GM12878 (cell line): ENCODE data around the gene ASB8. TPM values are rescaled to one million over a fixed set of nuclear protein-coding genes. Genes with fewer than 3 reads are reported as not detected.
A peak's percentile ranks its signal among the peaks of the same experiment; 100 is the strongest.

ENCODE experiments used
- EGR1 ChIP-seq, 2 experiments: IDR thresholded peaks; 1 replicate in 1 of 2; 2 replicates in 1 of 2; pipeline ENCODE4 v1.6.1; 2011 to 2012; ENCODE audit warnings: low read depth in 2 of 2, low read length in 2 of 2, borderline replicate concordance in 1 of 2, mild to moderate bottlenecking in 1 of 2, moderate library complexity in 1 of 2
- HDAC6 ChIP-seq: fragments of 200-600 bp; sonication (generic); IDR thresholded peaks from one replicate; pipeline ENCODE4 v1.8.0; 2017; ENCODE audit warnings: antibody characterized with exemption; ENCODE audit not compliant: unreplicated experiment
- NFYA ChIP-seq: IDR thresholded peaks from 2 replicates; pipeline ENCODE4 v1.6.1; 2011; ENCODE audit warnings: low read depth, mild to moderate bottlenecking, low read length, improper control_type of control experiment, borderline replicate concordance
- POLR2AphosphoS2 ChIP-seq: IDR thresholded peaks from 2 replicates; pipeline ENCODE4 v1.6.1; 2011; ENCODE audit warnings: low read depth, mild to moderate bottlenecking, low read length, improper control_type of control experiment, moderate library complexity
- RB1 ChIP-seq: fragments of 450-650 bp; formaldehyde crosslinking; IDR thresholded peaks from 2 replicates; pipeline ENCODE4 v1.6.1; 2017; ENCODE audit warnings: mild to moderate bottlenecking, borderline replicate concordance
- TARDBP ChIP-seq: IDR thresholded peaks from 2 replicates; pipeline ENCODE4 v1.6.1; 2016; ENCODE audit warnings: borderline replicate concordance
- YY1 ChIP-seq: IDR thresholded peaks from 2 replicates; pipeline ENCODE4 v1.6.1; 2011; ENCODE audit warnings: low read depth, mild to moderate bottlenecking, low read length
- polyA plus RNA-seq, 11 experiments: library from polyadenylated mRNA; depleted of rRNA in 4 of 11; unstranded in 6 of 11; stranded (reverse) in 5 of 11; fragments of >200 nt; fragmentation: Nextera tagmentation in 4 of 11; fragmentation: Illumina TruSeq in 1 of 11; extraction: Ambion mirVana in 4 of 11; extraction: Trizol in 1 of 11; gene quantifications; 1 replicate in 1 of 11; 2 replicates in 10 of 11; pipeline versions ENCODE4 v1.2.1 to v1.2.3, GENCODE V29; 2011 to 2016; ENCODE audit warnings: inconsistent platforms in 2 of 11, missing spikeins in 2 of 11, low read depth in 1 of 11
- total RNA-seq, 4 experiments: library from RNA; depleted of rRNA in 3 of 4; stranded (reverse); fragments of >200 nt in 3 of 4; fragmentation: Illumina TruSeq in 1 of 4; extraction: Trizol in 1 of 4; gene quantifications; 2 replicates each; pipeline versions ENCODE4 v1.2.1 to v1.2.3, GENCODE V29; 2013 to 2021
- TF ChIP-seq, protein P1 (sequence below): IDR thresholded peaks from 2 replicates; pipeline ENCODE4 v1.6.1; 2011; ENCODE audit warnings: borderline replicate concordance, low read depth, mild to moderate bottlenecking, moderate library complexity, mixed read lengths, low read length; ENCODE audit not compliant: insufficient read depth; ENCODE audit errors: extremely low read length
- TF ChIP-seq, protein P2 (sequence below): fragments of 450-650 bp; IDR thresholded peaks from 2 replicates; pipeline ENCODE4 v1.6.1; 2017; ENCODE audit warnings: mild to moderate bottlenecking, moderate library complexity
- TF ChIP-seq, protein P3 (sequence below): IDR thresholded peaks from 2 replicates; pipeline ENCODE4 v1.6.1; 2012; ENCODE audit warnings: improper control_type of control experiment, low read depth, low read length; ENCODE audit not compliant: insufficient replicate concordance
- TF ChIP-seq, protein P4 (sequence below): fragments of 450-650 bp; IDR thresholded peaks from 2 replicates; pipeline ENCODE4 v1.6.1; 2014; ENCODE audit warnings: mild to moderate bottlenecking
- TF ChIP-seq, protein P5 (sequence below): IDR thresholded peaks from 2 replicates; pipeline ENCODE4 v1.6.1; 2011; ENCODE audit warnings: mild to moderate bottlenecking, low read depth, low read length, moderate library complexity; ENCODE audit not compliant: insufficient replicate concordance
- TF ChIP-seq, protein P6 (sequence below): fragments of 450-650 bp; IDR thresholded peaks from 2 replicates; pipeline ENCODE4 v1.6.1; 2017; ENCODE audit warnings: low read depth, mild to moderate bottlenecking, moderate library complexity

The ASB8 gene
- total and polyA plus RNA-seq, 10 of the 15 experiments (the other 5 are each of a cell fraction or from before 2014, with no cell fraction given): 23.7 to 48.0 (median 29.1) TPM

DNA sequence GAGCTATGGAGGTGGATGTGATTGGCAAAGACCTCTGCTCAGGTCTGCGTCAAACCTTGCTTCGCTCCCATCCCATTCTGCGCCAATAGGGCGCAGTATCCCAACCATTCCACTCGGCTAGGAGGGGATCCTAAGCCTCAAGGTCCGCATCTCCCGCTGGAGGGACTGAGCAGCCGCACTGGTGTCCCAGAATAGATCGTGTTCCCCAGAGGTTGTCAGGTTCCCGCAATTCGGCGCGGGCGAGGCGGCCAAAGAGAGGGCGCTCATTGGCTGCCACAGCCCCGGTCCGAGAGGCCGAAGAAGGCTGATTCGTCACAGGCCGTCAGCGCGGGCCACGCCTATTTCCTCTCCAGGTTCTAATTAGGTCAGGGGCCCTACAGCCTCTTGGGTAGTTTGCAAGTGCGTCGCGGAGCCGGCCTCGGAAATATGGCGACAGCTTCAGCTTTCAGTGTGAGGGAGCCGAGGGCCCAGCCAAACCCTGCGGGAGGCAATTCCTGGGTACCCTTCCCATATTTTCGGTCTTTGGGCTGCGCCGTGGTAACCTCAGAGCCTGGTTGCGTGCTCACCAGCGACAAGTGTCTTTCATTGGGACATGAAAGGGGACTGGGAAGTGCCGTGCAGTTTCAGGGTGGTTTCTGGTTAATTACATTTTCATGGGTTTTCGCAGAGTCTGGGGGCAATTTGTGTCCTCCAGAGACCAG lies 40.8 kb upstream of the ASB8 start (continued):
- TF ChIP-seq, protein P1, sequence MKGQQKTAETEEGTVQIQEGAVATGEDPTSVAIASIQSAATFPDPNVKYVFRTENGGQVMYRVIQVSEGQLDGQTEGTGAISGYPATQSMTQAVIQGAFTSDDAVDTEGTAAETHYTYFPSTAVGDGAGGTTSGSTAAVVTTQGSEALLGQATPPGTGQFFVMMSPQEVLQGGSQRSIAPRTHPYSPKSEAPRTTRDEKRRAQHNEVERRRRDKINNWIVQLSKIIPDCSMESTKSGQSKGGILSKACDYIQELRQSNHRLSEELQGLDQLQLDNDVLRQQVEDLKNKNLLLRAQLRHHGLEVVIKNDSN: no peak
- TF ChIP-seq YY1 (peak; percentile 94), POLR2AphosphoS2 (peak; percentile 92), RB1 (peak; percentile 18), HDAC6 (no peak), EGR1 (IDR thresholded peaks at IDR 0.05; ENCODE audit: borderline replicate concordance in 1 of 2, low read depth in 2 of 2, low read length in 2 of 2) (no peak), TARDBP (no peak), NFYA (no peak)
- TF ChIP-seq, protein P2, sequence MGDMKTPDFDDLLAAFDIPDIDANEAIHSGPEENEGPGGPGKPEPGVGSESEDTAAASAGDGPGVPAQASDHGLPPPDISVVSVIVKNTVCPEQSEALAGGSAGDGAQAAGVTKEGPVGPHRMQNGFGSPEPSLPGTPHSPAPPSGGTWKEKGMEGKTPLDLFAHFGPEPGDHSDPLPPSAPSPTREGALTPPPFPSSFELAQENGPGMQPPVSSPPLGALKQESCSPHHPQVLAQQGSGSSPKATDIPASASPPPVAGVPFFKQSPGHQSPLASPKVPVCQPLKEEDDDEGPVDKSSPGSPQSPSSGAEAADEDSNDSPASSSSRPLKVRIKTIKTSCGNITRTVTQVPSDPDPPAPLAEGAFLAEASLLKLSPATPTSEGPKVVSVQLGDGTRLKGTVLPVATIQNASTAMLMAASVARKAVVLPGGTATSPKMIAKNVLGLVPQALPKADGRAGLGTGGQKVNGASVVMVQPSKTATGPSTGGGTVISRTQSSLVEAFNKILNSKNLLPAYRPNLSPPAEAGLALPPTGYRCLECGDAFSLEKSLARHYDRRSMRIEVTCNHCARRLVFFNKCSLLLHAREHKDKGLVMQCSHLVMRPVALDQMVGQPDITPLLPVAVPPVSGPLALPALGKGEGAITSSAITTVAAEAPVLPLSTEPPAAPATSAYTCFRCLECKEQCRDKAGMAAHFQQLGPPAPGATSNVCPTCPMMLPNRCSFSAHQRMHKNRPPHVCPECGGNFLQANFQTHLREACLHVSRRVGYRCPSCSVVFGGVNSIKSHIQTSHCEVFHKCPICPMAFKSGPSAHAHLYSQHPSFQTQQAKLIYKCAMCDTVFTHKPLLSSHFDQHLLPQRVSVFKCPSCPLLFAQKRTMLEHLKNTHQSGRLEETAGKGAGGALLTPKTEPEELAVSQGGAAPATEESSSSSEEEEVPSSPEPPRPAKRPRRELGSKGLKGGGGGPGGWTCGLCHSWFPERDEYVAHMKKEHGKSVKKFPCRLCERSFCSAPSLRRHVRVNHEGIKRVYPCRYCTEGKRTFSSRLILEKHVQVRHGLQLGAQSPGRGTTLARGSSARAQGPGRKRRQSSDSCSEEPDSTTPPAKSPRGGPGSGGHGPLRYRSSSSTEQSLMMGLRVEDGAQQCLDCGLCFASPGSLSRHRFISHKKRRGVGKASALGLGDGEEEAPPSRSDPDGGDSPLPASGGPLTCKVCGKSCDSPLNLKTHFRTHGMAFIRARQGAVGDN: peak; percentile 49; the same call in 1 of the 2 replicates
- TF ChIP-seq, protein P3, sequence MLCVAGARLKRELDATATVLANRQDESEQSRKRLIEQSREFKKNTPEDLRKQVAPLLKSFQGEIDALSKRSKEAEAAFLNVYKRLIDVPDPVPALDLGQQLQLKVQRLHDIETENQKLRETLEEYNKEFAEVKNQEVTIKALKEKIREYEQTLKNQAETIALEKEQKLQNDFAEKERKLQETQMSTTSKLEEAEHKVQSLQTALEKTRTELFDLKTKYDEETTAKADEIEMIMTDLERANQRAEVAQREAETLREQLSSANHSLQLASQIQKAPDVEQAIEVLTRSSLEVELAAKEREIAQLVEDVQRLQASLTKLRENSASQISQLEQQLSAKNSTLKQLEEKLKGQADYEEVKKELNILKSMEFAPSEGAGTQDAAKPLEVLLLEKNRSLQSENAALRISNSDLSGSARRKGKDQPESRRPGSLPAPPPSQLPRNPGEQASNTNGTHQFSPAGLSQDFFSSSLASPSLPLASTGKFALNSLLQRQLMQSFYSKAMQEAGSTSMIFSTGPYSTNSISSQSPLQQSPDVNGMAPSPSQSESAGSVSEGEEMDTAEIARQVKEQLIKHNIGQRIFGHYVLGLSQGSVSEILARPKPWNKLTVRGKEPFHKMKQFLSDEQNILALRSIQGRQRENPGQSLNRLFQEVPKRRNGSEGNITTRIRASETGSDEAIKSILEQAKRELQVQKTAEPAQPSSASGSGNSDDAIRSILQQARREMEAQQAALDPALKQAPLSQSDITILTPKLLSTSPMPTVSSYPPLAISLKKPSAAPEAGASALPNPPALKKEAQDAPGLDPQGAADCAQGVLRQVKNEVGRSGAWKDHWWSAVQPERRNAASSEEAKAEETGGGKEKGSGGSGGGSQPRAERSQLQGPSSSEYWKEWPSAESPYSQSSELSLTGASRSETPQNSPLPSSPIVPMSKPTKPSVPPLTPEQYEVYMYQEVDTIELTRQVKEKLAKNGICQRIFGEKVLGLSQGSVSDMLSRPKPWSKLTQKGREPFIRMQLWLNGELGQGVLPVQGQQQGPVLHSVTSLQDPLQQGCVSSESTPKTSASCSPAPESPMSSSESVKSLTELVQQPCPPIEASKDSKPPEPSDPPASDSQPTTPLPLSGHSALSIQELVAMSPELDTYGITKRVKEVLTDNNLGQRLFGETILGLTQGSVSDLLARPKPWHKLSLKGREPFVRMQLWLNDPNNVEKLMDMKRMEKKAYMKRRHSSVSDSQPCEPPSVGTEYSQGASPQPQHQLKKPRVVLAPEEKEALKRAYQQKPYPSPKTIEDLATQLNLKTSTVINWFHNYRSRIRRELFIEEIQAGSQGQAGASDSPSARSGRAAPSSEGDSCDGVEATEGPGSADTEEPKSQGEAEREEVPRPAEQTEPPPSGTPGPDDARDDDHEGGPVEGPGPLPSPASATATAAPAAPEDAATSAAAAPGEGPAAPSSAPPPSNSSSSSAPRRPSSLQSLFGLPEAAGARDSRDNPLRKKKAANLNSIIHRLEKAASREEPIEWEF: no peak
- TF ChIP-seq, protein P4, sequence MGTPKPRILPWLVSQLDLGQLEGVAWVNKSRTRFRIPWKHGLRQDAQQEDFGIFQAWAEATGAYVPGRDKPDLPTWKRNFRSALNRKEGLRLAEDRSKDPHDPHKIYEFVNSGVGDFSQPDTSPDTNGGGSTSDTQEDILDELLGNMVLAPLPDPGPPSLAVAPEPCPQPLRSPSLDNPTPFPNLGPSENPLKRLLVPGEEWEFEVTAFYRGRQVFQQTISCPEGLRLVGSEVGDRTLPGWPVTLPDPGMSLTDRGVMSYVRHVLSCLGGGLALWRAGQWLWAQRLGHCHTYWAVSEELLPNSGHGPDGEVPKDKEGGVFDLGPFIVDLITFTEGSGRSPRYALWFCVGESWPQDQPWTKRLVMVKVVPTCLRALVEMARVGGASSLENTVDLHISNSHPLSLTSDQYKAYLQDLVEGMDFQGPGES: 0 out of 2 replicates have a peak, but pooled peaks have one; percentile 23
- TF ChIP-seq, protein P5, sequence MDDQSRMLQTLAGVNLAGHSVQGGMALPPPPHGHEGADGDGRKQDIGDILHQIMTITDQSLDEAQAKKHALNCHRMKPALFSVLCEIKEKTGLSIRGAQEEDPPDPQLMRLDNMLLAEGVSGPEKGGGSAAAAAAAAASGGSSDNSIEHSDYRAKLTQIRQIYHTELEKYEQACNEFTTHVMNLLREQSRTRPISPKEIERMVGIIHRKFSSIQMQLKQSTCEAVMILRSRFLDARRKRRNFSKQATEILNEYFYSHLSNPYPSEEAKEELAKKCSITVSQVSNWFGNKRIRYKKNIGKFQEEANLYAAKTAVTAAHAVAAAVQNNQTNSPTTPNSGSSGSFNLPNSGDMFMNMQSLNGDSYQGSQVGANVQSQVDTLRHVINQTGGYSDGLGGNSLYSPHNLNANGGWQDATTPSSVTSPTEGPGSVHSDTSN: no peak
- TF ChIP-seq, protein P6, sequence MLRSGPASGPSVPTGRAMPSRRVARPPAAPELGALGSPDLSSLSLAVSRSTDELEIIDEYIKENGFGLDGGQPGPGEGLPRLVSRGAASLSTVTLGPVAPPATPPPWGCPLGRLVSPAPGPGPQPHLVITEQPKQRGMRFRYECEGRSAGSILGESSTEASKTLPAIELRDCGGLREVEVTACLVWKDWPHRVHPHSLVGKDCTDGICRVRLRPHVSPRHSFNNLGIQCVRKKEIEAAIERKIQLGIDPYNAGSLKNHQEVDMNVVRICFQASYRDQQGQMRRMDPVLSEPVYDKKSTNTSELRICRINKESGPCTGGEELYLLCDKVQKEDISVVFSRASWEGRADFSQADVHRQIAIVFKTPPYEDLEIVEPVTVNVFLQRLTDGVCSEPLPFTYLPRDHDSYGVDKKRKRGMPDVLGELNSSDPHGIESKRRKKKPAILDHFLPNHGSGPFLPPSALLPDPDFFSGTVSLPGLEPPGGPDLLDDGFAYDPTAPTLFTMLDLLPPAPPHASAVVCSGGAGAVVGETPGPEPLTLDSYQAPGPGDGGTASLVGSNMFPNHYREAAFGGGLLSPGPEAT: peak; percentile 59; the same call in 1 of the 2 replicates
